Right renal cortex interstitium (tissue), 3 donors: ENCODE data around the gene MFSD2A. TPM values are rescaled to one million over a fixed set of nuclear protein-coding genes. Genes with fewer than 3 reads are reported as not detected.
"Not testable (repeated sequence)": the region's sequence is repeated elsewhere in the genome, so short reads cannot be mapped to it uniquely, and the experiment has no call there.

Experiments
- DNase-seq, 3 donors: peaks; one replicate each; pipeline ENCODE4 v3.0.0-alpha.2; 2013; ENCODE audit warnings: low read depth in 3 of 3, low spot score in 2 of 3
- polyA plus RNA-seq, 3 donors: library from polyadenylated mRNA; unstranded; fragments of 120-200 nt; gene quantifications; one replicate each; pipeline ENCODE4 v1.2.1, GENCODE V29; 2013; ENCODE audit not compliant: insufficient read length in 3 of 3

MFSD2A gene
- polyA plus RNA-seq, 3 donors: 1.8 to 2.2 (median 2.2) TPM

- DNase-seq: no peak
These were observed 41.6 kb downstream of the MFSD2A start for GRCh38 chr1:39996396-39997004.

GRCh38 chr1:40001456-40001855 lies 46.5 kb downstream of the MFSD2A start:
- DNase-seq: no peak

- no peak for DNase-seq
These were observed 48.5 kb downstream of the MFSD2A start for GRCh38 chr1:40003156-40004093.

GRCh38 chr1:40004857-40005256 lies 49.9 kb downstream of the MFSD2A start:
- no peak for DNase-seq

GRCh38 chr1:40007481-40008034 lies 52.6 kb downstream of the MFSD2A start:
- DNase-seq: not testable (repeated sequence)

- no peak for DNase-seq
These were observed 56.3 kb downstream of the MFSD2A start for GRCh38 chr1:40011198-40011597.

- DNase-seq: no peak
These were observed 59.3 kb downstream of the MFSD2A start for GRCh38 chr1:40014253-40014706.

GRCh38 chr1:40014812-40015594 lies 60.1 kb downstream of the MFSD2A start:
- no peak for DNase-seq

GRCh38 chr1:40017951-40018575 lies 63.1 kb downstream of the MFSD2A start:
- no peak for DNase-seq

Other genes with a start within 250 kb of the MFSD2A start
- 10 to 100 TPM; 72.1 to 75.1 (median 72.5) TPM for gene PPIE, start 216.3 kb upstream of the MFSD2A start, polyA plus RNA-seq
- under 1 TPM; 0.17 to 0.40 (median 0.25) TPM for gene OXCT2, start 183.8 kb upstream of the MFSD2A start, polyA plus RNA-seq
- gene BMP8B, start 166.3 kb upstream of the MFSD2A start, polyA plus RNA-seq: 1 to 10 TPM; 1.6 to 2.3 (median 2.3) TPM
- 10 to 100 TPM; 28.7 to 36.8 (median 32.7) TPM for gene TRIT1, start 71.6 kb upstream of the MFSD2A start, polyA plus RNA-seq
- 1 to 10 TPM; 6.7 to 8.0 (median 7.1) TPM for gene MYCL, start 53.2 kb upstream of the MFSD2A start, polyA plus RNA-seq
- 100 to 1,000 TPM; 202 to 217 (median 212) TPM for gene CAP1, start 85.6 kb downstream of the MFSD2A start, polyA plus RNA-seq
- 100 to 1,000 TPM; 111 to 144 (median 121) TPM for gene PPT1, start 142.1 kb downstream of the MFSD2A start, polyA plus RNA-seq
- 10 to 100 TPM; 24.3 to 25.4 (median 24.6) TPM for gene RLF, start 206.2 kb downstream of the MFSD2A start, polyA plus RNA-seq